HepG2 (cell line): Measurements from ENCODE around the gene NCOA4. TPM values are rescaled to one million over a fixed set of nuclear protein-coding genes. Genes with fewer than 3 reads are reported as not detected.

ENCODE experiments used
- CHD2 ChIP-seq: IDR thresholded peaks from 2 replicates; pipeline ENCODE4 v1.6.1; 2011; ENCODE audit warnings: low read depth, low read length, improper control_type of control experiment
- DBP ChIP-seq: sonication (generic); formaldehyde crosslinking; IDR thresholded peaks from 2 replicates; pipeline ENCODE4 v1.4.0; 2020; ENCODE audit warnings: missing genetic modification reagents; ENCODE audit errors: not compliant biosample characterization
- FOXA3 ChIP-seq: IDR thresholded peaks from 2 replicates; pipeline ENCODE4 v1.6.1; 2016; ENCODE audit warnings: missing genetic modification reagents, missing compliant biosample characterization
- FOXP1 ChIP-seq, 2 experiments: fragments of 450-650 bp in 1 of 2; IDR thresholded peaks; 2 replicates each; pipeline ENCODE4 v1.6.1; 2017 to 2018; ENCODE audit warnings: antibody characterized with exemption in 1 of 2
- GABPA ChIP-seq, 2 experiments: IDR thresholded peaks; 2 replicates each; pipeline ENCODE4 v1.6.1; 2011 to 2016; ENCODE audit warnings: low read depth in 2 of 2, low read length in 1 of 2, missing biosample characterization in 1 of 2, missing genetic modification characterization in 1 of 2
- HMG20A ChIP-seq: IDR thresholded peaks from 2 replicates; pipeline ENCODE4 v1.6.1; 2016; ENCODE audit warnings: borderline replicate concordance
- IRF2 ChIP-seq: IDR thresholded peaks from 2 replicates; pipeline ENCODE4 v1.6.1; 2018; ENCODE audit warnings: missing genetic modification reagents, missing compliant biosample characterization
- KDM3A ChIP-seq: IDR thresholded peaks from 2 replicates; pipeline ENCODE4 v1.6.1; 2018; ENCODE audit warnings: low read depth, missing compliant biosample characterization
- NFE2L2 ChIP-seq: fragments of 150-350 bp; IDR thresholded peaks from 2 replicates; pipeline ENCODE4 v1.6.1; 2014; ENCODE audit warnings: low read length
- PAF1 ChIP-seq: IDR thresholded peaks from 2 replicates; pipeline ENCODE4 v1.6.1; 2016; ENCODE audit warnings: missing genetic modification reagents, missing compliant biosample characterization
- PAWR ChIP-seq: sonication (generic); formaldehyde crosslinking; IDR thresholded peaks from 2 replicates; pipeline ENCODE4 v1.4.0; 2020; ENCODE audit warnings: missing genetic modification reagents, mild to moderate bottlenecking, borderline replicate concordance
- PBX3 ChIP-seq: sonication (generic); formaldehyde crosslinking; IDR thresholded peaks from 2 replicates; pipeline ENCODE4 v1.8.1; 2023; ENCODE audit warnings: missing genetic modification reagents, inconsistent platforms, borderline replicate concordance
- SMC3 ChIP-seq: IDR thresholded peaks from 2 replicates; pipeline ENCODE4 v1.6.1; 2011; ENCODE audit warnings: low read length, improper control_type of control experiment
- SOX13 ChIP-seq, 3 experiments: fragments of 450-650 bp in 1 of 3; sonication (generic) in 1 of 3; formaldehyde crosslinking in 1 of 3; IDR thresholded peaks in 2 of 3; conservative IDR thresholded peaks in 1 of 3; 2 replicates each; pipeline versions ENCODE4 v1.5.0 to v1.6.1; 2016 to 2020; ENCODE audit warnings: antibody characterized with exemption in 1 of 3, mild to moderate bottlenecking in 1 of 3, missing compliant biosample characterization in 1 of 3, missing genetic modification reagents in 1 of 3, moderate library complexity in 1 of 3
- SSRP1 ChIP-seq: IDR thresholded peaks from 2 replicates; pipeline ENCODE4 v1.6.1; 2016; ENCODE audit warnings: control low read depth
- ZNF513 ChIP-seq: sonication (generic); formaldehyde crosslinking; conservative IDR thresholded peaks from 2 replicates; pipeline ENCODE4 v1.5.0; 2020; ENCODE audit warnings: missing genetic modification reagents
- ZNF563 ChIP-seq: sonication (generic); formaldehyde crosslinking; IDR thresholded peaks from 2 replicates; pipeline ENCODE4 v1.8.0; 2022; ENCODE audit warnings: mild to moderate bottlenecking, moderate library complexity, missing genetic modification reagents
- ZNF564 ChIP-seq: sonication (generic); formaldehyde crosslinking; IDR thresholded peaks from 2 replicates; pipeline ENCODE4 v1.8.1; 2023; ENCODE audit warnings: mild to moderate bottlenecking, missing genetic modification reagents
- ZNF644 ChIP-seq: IDR thresholded peaks from 2 replicates; pipeline ENCODE4 v1.6.1; 2016; ENCODE audit warnings: low read depth
- ZNF761 ChIP-seq: sonication (generic); formaldehyde crosslinking; conservative IDR thresholded peaks from 2 replicates; pipeline ENCODE4 v1.4.0; 2020; ENCODE audit warnings: mild to moderate bottlenecking, missing genetic modification reagents
- ZNF83 ChIP-seq: sonication (generic); formaldehyde crosslinking; IDR thresholded peaks from 2 replicates; pipeline ENCODE4 v1.4.0; 2020; ENCODE audit warnings: missing genetic modification reagents, mild to moderate bottlenecking, borderline replicate concordance
- polyA plus RNA-seq, 8 experiments: library from polyadenylated mRNA; depleted of rRNA in 3 of 8; stranded (reverse) in 7 of 8; unstranded in 1 of 8; fragments of >200 nt; fragmentation: Illumina TruSeq in 4 of 8; extraction: Trizol in 4 of 8; gene quantifications; 2 replicates each; pipeline versions ENCODE4 v1.2.1 to v1.2.3, GENCODE V29; 2011 to 2016; ENCODE audit warnings: low read depth in 4 of 8, missing spikeins in 1 of 8, mixed read lengths in 1 of 8; ENCODE audit not compliant: insufficient read depth in 1 of 8
- total RNA-seq, 5 experiments: library from RNA; depleted of rRNA; stranded (reverse); fragments of >200 nt; fragmentation: Illumina TruSeq; extraction: Trizol; gene quantifications; 2 replicates each; pipeline ENCODE4 v1.2.3, GENCODE V29; 2016; ENCODE audit warnings: low read depth in 1 of 5
- TF ChIP-seq, protein P1 (sequence below): fragments of 450-650 bp; IDR thresholded peaks from 2 replicates; pipeline ENCODE4 v1.6.1; 2017
- TF ChIP-seq, protein P2 (sequence below): sonication (generic); formaldehyde crosslinking; IDR thresholded peaks from 2 replicates; pipeline ENCODE4 v1.5.0; 2020; ENCODE audit warnings: missing genetic modification reagents

The NCOA4 gene
- total and polyA plus RNA-seq, 2 of the 13 experiments (the other 11 are each of a cell fraction or from before 2014, with no cell fraction given): 306 to 400 TPM

DNA sequence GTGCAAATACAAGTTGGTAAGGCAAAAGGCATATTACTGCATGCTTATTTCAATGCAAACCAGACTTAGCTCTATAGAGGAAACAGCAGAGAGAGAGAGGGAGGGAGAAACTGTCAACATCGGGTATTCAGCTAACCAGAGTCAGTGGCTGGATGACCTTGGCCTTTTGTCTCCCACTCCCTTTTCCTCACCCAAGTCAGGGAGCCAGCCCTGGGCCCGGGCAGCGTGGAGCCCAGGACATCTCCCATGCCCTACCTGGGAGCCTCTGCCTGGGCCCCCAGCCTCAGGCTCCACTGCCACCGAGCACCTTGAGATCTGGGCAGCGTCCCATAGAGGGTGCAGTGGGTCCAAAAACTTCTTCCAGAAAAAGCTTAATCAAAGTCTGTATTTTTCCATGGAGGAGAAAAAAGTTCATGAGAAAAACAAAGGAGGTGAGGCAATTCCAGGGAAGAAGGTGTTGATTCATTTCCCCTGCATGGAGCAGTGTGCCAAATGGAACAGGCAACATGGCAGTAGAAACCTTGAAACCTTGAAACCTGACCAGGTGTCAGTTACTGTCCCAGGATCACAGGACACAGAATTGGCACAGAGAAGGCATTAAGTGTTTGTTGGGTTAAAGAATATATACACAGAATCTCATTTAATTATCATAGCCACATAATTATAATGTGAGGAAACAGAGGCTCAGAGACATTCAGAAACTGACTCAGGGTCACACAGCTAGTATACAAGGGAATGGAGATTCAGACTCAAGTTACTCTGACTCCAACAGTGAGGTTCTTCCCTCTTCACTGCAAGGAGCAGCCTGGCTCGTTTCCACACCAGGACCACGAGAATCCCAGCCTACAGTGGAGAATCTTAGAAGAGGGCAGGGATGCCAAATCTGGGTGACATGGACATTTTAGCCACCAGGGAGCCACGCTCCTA is 5.8 kb upstream of the NCOA4 start (continued):
- TF ChIP-seq NFE2L2 (no peak), ZNF513 (CRISPR knock-in tag) (no peak), PBX3 (CRISPR knock-in tag) (no peak), DBP (CRISPR knock-in tag) (no peak), SOX13 (IDR thresholded peaks at IDR 0.05) (0 out of 2 replicates have a peak, but pooled peaks have one; percentile 22), SOX13 (CRISPR knock-in tag; conservative IDR thresholded peaks at IDR 0.05 in 1 of 2, IDR thresholded peaks at IDR 0.05 in 1 of 2) (peak in 1 of 2 experiments; percentile 78; a peak in 2 of 4 replicates), PAWR (CRISPR knock-in tag) (no peak), ZNF83 (CRISPR knock-in tag) (no peak), ZNF761 (CRISPR knock-in tag) (no peak), HMG20A (CRISPR knock-in tag) (peak; percentile 81; the same call in 1 of the 2 replicates), PAF1 (no peak), SMC3 (no peak; the same call in 1 of the 2 replicates), GABPA (IDR thresholded peaks at IDR 0.05; ENCODE audit: low read depth, low read length) (no peak), GABPA (CRISPR knock-in tag; IDR thresholded peaks at IDR 0.05; ENCODE audit: low read depth) (peak; percentile 38; the same call in 1 of the 2 replicates), FOXP1 (IDR thresholded peaks at IDR 0.05) (no peak), FOXP1 (CRISPR knock-in tag; IDR thresholded peaks at IDR 0.05) (peak; percentile 72), CHD2 (no peak), ZNF563 (CRISPR knock-in tag) (no peak; the same call in 1 of the 2 replicates), SSRP1 (CRISPR knock-in tag) (no peak; the same call in 1 of the 2 replicates), ZNF644 (CRISPR knock-in tag) (peak; percentile 78), ZNF564 (CRISPR knock-in tag) (peak; percentile 22; the same call in 1 of the 2 replicates), FOXA3 (CRISPR knock-in tag) (peak; percentile 84), IRF2 (CRISPR knock-in tag) (peak; percentile 61), KDM3A (CRISPR knock-in tag) (no peak; the same call in 1 of the 2 replicates)
- TF ChIP-seq, protein P1, sequence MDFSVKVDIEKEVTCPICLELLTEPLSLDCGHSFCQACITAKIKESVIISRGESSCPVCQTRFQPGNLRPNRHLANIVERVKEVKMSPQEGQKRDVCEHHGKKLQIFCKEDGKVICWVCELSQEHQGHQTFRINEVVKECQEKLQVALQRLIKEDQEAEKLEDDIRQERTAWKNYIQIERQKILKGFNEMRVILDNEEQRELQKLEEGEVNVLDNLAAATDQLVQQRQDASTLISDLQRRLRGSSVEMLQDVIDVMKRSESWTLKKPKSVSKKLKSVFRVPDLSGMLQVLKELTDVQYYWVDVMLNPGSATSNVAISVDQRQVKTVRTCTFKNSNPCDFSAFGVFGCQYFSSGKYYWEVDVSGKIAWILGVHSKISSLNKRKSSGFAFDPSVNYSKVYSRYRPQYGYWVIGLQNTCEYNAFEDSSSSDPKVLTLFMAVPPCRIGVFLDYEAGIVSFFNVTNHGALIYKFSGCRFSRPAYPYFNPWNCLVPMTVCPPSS: no peak
- TF ChIP-seq, protein P2, sequence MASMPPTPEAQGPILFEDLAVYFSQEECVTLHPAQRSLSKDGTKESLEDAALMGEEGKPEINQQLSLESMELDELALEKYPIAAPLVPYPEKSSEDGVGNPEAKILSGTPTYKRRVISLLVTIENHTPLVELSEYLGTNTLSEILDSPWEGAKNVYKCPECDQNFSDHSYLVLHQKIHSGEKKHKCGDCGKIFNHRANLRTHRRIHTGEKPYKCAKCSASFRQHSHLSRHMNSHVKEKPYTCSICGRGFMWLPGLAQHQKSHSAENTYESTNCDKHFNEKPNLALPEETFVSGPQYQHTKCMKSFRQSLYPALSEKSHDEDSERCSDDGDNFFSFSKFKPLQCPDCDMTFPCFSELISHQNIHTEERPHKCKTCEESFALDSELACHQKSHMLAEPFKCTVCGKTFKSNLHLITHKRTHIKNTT (CRISPR knock-in tag): no peak
